Stomach (tissue), 4 donors: ENCODE data around the gene KCNJ4.

Experiments
- EP300 ChIP-seq: sonication (generic); formaldehyde crosslinking; IDR thresholded peaks from one replicate; pipeline ENCODE4 v1.6.1; 2017; ENCODE audit warnings: antibody characterized with exemption
- POLR2AphosphoS5 ChIP-seq, 3 donors: sonication (generic); formaldehyde crosslinking; IDR thresholded peaks; one replicate each; pipeline ENCODE4 v1.6.1; 2016; ENCODE audit warnings: antibody characterized with exemption in 3 of 3
- TF ChIP-seq, protein P1 (sequence below), 7 experiments: fragments of 450-650 bp in 4 of 7; fragments of 200-600 bp in 3 of 7; sonication (generic) in 3 of 7; IDR thresholded peaks; one replicate each; pipeline ENCODE4 v1.5.1; 2016 to 2019; ENCODE audit warnings: antibody characterized with exemption in 7 of 7, control low read depth in 2 of 7, mild to moderate bottlenecking in 1 of 7

DNA sequence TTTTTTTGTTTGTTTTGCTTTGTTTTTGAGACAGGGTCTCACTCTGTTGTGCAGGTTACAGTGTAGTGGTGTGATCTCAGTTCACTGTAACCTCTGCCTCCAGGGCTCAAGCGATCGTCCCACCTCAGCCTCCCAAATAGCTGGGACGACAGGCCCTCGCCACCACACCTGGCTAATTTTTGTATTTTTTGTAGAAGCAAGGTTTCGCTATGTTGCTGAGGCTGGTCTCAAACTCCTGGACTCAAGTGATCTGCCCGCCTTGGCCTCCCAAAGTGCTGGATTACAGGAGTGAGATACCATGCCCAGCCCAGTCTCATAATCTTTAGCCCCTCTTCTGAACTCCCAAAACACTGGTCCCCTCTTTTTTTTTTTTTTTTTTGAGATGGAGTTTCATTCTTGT is 50.6 kb downstream of the KCNJ4 start:
- TF ChIP-seq, protein P1, sequence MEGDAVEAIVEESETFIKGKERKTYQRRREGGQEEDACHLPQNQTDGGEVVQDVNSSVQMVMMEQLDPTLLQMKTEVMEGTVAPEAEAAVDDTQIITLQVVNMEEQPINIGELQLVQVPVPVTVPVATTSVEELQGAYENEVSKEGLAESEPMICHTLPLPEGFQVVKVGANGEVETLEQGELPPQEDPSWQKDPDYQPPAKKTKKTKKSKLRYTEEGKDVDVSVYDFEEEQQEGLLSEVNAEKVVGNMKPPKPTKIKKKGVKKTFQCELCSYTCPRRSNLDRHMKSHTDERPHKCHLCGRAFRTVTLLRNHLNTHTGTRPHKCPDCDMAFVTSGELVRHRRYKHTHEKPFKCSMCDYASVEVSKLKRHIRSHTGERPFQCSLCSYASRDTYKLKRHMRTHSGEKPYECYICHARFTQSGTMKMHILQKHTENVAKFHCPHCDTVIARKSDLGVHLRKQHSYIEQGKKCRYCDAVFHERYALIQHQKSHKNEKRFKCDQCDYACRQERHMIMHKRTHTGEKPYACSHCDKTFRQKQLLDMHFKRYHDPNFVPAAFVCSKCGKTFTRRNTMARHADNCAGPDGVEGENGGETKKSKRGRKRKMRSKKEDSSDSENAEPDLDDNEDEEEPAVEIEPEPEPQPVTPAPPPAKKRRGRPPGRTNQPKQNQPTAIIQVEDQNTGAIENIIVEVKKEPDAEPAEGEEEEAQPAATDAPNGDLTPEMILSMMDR (IDR thresholded peaks at IDR 0.05), result no peak
- no peak for TF ChIP-seq POLR2AphosphoS5 (IDR thresholded peaks at IDR 0.05)
- TF ChIP-seq EP300, result no peak
